ENCODE results near the gene IL3. TPM values are rescaled to one million over a fixed set of nuclear protein-coding genes. Genes with fewer than 3 reads are reported as not detected.
A peak's percentile ranks its signal among the peaks of the same experiment; 100 is the strongest.

IL3 gene
- total RNA-seq, 1 donor from 2014 or later = not detected

DNA sequence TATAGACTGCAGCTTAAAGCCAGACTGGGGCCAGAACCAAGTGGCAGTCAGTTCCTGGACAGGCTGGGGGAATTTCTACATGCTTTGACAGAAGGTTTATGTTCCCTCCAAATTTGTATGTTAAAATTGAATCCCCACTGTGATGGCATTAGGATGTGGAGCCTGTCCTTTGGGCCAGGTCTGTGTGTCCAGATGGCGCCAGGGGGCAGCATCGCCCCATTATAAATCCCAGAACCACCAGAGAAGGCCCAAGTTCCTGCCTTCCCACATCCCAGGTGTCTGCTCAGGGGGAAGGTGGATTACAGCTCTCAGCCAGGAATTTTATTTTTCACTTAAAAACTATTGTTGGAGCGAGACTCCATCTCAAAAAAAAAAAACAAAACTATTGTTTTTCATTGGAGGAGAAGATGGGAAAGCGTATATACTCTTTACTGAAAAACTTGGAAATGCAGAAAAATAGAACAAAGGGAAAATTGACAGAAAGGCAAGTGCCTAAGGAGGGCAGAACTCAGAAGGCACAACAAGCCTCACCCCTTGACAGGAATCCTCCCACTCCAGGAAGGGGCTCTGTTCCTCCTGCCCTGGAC lies 5.0 kb downstream of the IL3 start:
- DNase-seq (ENCODE audit: extremely low spot score in 2 of 2) = no peak
- no peak overlapping the region for H3K27ac ChIP-seq
- intact Hi-C loops (cut with DNase I) = no loop called here
- H3K4me1 ChIP-seq = no peaks in the 10 kb centered on the region
- no peaks in the 10 kb centered on the region for H3K36me3 ChIP-seq
- H3K27me3 ChIP-seq = no peaks in the 10 kb centered on the region
- H3K4me3 ChIP-seq = no peak overlapping the region
- H3K9me3 ChIP-seq = no peaks in the 10 kb centered on the region
- no peak for TF ChIP-seq POLR2A (IDR thresholded peaks at IDR 0.05)
- TF ChIP-seq, protein P1, sequence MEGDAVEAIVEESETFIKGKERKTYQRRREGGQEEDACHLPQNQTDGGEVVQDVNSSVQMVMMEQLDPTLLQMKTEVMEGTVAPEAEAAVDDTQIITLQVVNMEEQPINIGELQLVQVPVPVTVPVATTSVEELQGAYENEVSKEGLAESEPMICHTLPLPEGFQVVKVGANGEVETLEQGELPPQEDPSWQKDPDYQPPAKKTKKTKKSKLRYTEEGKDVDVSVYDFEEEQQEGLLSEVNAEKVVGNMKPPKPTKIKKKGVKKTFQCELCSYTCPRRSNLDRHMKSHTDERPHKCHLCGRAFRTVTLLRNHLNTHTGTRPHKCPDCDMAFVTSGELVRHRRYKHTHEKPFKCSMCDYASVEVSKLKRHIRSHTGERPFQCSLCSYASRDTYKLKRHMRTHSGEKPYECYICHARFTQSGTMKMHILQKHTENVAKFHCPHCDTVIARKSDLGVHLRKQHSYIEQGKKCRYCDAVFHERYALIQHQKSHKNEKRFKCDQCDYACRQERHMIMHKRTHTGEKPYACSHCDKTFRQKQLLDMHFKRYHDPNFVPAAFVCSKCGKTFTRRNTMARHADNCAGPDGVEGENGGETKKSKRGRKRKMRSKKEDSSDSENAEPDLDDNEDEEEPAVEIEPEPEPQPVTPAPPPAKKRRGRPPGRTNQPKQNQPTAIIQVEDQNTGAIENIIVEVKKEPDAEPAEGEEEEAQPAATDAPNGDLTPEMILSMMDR (IDR thresholded peaks at IDR 0.05) = peak; percentile 5 to 28 (median 9)
- no peak for TF ChIP-seq POLR2AphosphoS5 (IDR thresholded peaks at IDR 0.05; ENCODE audit: insufficient read depth in 1 of 2, low read depth in 1 of 2)

DNA sequence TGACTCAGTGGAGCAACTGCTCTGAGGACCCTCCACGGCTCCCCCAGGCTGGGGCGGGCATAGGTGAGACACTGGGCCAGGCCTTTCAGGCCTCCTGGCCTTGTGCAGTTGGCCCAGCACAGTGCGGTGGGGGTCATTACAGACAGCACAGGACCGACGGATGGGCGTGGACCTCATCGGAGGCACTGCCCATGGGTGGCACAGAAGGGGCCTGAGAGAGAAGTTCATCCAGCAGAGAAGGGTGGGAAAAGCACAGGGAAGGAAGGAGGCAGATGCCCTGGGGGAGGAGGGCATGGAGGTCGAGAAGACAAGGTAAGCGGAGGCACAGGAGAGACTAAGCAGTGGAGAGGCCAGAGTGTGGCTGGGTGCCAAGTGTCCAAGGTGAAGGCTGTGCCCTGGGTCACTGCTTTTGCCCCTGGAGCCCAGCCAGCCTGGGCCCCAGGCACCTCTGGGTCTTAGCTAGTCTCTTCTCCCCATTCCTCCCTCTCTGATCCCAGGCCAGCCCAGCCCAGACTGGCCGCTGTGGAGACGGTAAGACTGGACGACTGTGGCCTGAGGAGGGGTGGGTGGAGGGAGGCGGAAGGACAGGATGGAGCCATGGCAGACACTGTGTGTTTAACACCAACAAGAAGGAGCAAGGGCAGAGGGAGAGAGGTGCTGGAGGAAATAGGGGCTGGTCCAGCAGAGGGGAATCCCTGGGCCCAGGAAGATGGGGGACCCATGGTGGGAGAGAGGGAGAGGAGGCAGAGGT lies 5.7 kb downstream of the IL3 start:
- H3K9me3 ChIP-seq = no peaks in the 10 kb centered on the region
- no peak for DNase-seq (ENCODE audit: extremely low spot score in 2 of 2)
- TF ChIP-seq POLR2A (IDR thresholded peaks at IDR 0.05) = no peak
- no peaks in the 10 kb centered on the region for H3K27me3 ChIP-seq
- no peaks in the 10 kb centered on the region for H3K36me3 ChIP-seq
- H3K4me1 ChIP-seq = no peaks in the 10 kb centered on the region
- intact Hi-C loops (cut with DNase I) = no loop called here
- H3K4me3 ChIP-seq = no peak overlapping the region
- H3K27ac ChIP-seq = no peak overlapping the region

DNA sequence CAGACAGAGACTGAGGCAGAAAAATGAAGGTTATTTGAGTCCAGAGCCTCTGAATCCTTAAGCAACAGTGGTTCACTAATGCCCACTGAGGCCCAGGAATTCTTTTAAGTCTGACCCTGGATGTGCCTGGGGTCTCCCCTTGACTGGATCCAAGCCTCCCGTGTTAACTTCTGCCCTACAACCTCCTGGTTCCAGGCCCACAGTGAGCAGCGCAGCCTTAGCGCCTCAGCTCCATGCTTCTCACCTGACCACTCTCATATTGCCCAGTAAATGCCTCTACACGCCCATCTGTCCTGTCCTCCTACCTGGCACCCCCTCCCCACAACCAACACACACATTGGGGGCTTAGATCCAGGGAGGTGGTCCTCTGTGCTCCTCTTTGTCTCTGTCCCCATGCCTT lies 6.4 kb downstream of the IL3 start:
- no peaks in the 10 kb centered on the region for H3K27me3 ChIP-seq
- H3K4me3 ChIP-seq = no peak overlapping the region
- no peaks in the 10 kb centered on the region for H3K9me3 ChIP-seq
- H3K27ac ChIP-seq = no peak overlapping the region
- H3K4me1 ChIP-seq = no peaks in the 10 kb centered on the region
- DNase-seq (ENCODE audit: extremely low spot score in 2 of 2) = no peak
- intact Hi-C loops (cut with DNase I) = no loop called here
- TF ChIP-seq, protein P1 (IDR thresholded peaks at IDR 0.05) = no peak
- TF ChIP-seq POLR2A (IDR thresholded peaks at IDR 0.05) (no peak), POLR2AphosphoS5 (IDR thresholded peaks at IDR 0.05; ENCODE audit: insufficient read depth in 1 of 2, low read depth in 1 of 2) (no peak)
- no peaks in the 10 kb centered on the region for H3K36me3 ChIP-seq

DNA sequence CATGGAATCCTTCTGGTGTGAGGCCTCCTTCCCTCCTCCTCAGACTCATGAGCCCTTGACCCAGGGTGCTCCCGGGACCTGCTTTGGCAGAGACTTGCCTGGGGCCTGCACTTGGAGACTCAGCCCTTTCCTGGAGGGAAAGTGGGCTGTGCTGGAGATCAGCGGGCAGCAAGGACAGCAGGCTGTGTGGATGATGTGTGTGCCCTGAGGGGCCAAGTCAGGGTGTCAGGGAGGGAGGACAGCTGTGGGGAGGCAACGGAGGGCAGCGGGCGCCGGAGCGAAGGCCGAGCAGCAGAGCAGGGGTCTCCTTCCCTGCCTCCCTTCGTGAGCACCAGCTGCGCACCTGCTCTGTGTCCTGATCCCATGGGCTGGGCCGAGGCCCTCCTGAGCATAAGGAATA lies 7.0 kb downstream of the IL3 start:
- DNase-seq (ENCODE audit: extremely low spot score in 2 of 2) = no peak
- no peaks in the 10 kb centered on the region for H3K36me3 ChIP-seq
- intact Hi-C loops (cut with DNase I) = no loop called here
- no peak overlapping the region for H3K4me3 ChIP-seq
- H3K27ac ChIP-seq = no peak overlapping the region
- H3K9me3 ChIP-seq = no peaks in the 10 kb centered on the region
- no peaks in the 10 kb centered on the region for H3K27me3 ChIP-seq
- no peak for TF ChIP-seq POLR2A (IDR thresholded peaks at IDR 0.05)
- no peak for TF ChIP-seq POLR2AphosphoS5 (IDR thresholded peaks at IDR 0.05; ENCODE audit: insufficient read depth in 1 of 2, low read depth in 1 of 2)
- TF ChIP-seq, protein P1 (IDR thresholded peaks at IDR 0.05) = no peak
- H3K4me1 ChIP-seq = no peaks in the 10 kb centered on the region

DNA sequence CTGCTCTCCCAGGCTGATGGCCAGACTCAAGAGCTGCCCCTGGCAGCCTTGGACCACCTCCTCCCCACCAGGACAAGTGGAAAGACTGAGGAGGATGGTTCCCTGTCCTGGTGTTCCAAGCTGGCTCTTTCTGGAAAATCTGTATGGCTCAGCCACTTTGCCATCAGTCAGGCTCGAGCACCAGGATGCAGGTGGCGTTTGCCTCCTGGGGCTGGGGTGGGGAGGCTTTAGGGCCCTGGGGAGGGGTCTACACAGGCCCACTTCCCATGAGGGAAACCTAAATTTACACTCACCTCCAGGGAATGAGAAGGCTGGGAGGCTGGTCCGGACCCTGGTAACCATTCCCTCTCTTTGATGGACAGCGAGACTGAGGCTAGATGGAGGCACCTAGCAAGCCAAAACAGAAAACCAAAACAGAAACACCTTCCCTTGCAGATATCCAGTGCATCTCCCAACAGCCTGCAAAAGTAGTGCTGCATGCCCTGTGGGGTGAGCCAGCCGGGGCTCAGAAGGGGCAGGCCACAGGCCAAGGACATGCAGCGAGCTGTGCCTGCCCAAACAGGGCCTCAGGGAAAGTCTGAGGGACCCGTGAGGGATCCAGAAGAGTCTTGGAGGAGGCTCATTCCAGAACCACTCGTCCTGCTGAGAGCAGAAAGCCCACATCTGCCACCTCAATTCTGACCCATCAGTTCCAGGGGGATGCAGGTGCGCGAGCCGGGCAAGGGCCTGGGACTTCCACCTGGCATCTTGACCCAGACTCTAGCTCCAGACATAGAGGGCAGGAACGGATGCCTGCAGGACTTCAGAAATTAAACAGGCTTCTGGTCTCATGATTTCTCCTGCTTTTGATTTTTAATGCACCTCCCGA lies 7.7 kb downstream of the IL3 start:
- Histone ChIP-seq H3K36me3 (no peaks in the 10 kb centered on the region), H3K27me3 (no peaks in the 10 kb centered on the region), H3K27ac (no peak overlapping the region), H3K9me3 (no peaks in the 10 kb centered on the region), H3K4me1 (no peaks in the 10 kb centered on the region), H3K4me3 (no peak overlapping the region)
- no peak for TF ChIP-seq POLR2AphosphoS5 (IDR thresholded peaks at IDR 0.05; ENCODE audit: insufficient read depth in 1 of 2, low read depth in 1 of 2)
- TF ChIP-seq, protein P1 (IDR thresholded peaks at IDR 0.05) = no peak
- TF ChIP-seq POLR2A (IDR thresholded peaks at IDR 0.05) = no peak
- intact Hi-C loops (cut with DNase I) = no loop called here
- no peak for DNase-seq (ENCODE audit: extremely low spot score in 2 of 2)

Data from vagina (tissue), 2 donors.